ENCODE measurements around the gene PCBP3. TPM values are rescaled to one million over a fixed set of nuclear protein-coding genes. Genes with fewer than 3 reads are reported as not detected.

Gene PCBP3
- total RNA-seq, 1 donor from 2014 or later = not detected

GRCh38 chr21:45908536-45909237 lies 265.2 kb downstream of the PCBP3 start:
- no peak for TF ChIP-seq CTCF (conservative IDR thresholded peaks at IDR 0.05; ENCODE audit: low read depth, low read length)
- DNase-seq (ENCODE audit: low read depth) = no peak
- H3K4me3 ChIP-seq (ENCODE audit: low read depth, low read length) = no peak overlapping the region

GRCh38 chr21:45909238-45909988 lies 265.9 kb downstream of the PCBP3 start:
- no peak overlapping the region for H3K4me3 ChIP-seq (ENCODE audit: low read depth, low read length)
- no peak for DNase-seq (ENCODE audit: low read depth)
- TF ChIP-seq CTCF (conservative IDR thresholded peaks at IDR 0.05; ENCODE audit: low read depth, low read length) = no peak

GRCh38 chr21:45910155-45910547 lies 266.6 kb downstream of the PCBP3 start:
- H3K4me3 ChIP-seq (ENCODE audit: low read depth, low read length) = no peak overlapping the region
- DNase-seq (ENCODE audit: low read depth) = no peak
- TF ChIP-seq CTCF (conservative IDR thresholded peaks at IDR 0.05; ENCODE audit: low read depth, low read length) = no peak

- no peak for DNase-seq (ENCODE audit: low read depth)
- no peak overlapping the region for H3K4me3 ChIP-seq (ENCODE audit: low read depth, low read length)
Measured at GRCh38 chr21:45910548-45911221, 267.2 kb downstream of the PCBP3 start.

GRCh38 chr21:45911806-45912325 lies 268.3 kb downstream of the PCBP3 start:
- H3K4me3 ChIP-seq (ENCODE audit: low read depth, low read length) = no peak overlapping the region

More at GRCh38 chr21:45910548-45911221, 267.2 kb downstream of the PCBP3 start:
- no peak for TF ChIP-seq CTCF (conservative IDR thresholded peaks at IDR 0.05; ENCODE audit: low read depth, low read length)

More at GRCh38 chr21:45911806-45912325, 268.3 kb downstream of the PCBP3 start:
- DNase-seq (ENCODE audit: low read depth) = no peak
- no peak for TF ChIP-seq CTCF (conservative IDR thresholded peaks at IDR 0.05; ENCODE audit: low read depth, low read length)
